Hindlimb muscle (tissue), 1 donor: Measurements from ENCODE around the gene DUOX1. TPM values are rescaled to one million over a fixed set of nuclear protein-coding genes. Genes with fewer than 3 reads are reported as not detected.
"Not testable (repeated sequence)": the region's sequence is repeated elsewhere in the genome, so short reads cannot be mapped to it uniquely, and the experiment has no call there.

Experiments used
- DNase-seq: peaks from one replicate; pipeline ENCODE4 v3.0.0-alpha.2; 2013
- polyA plus RNA-seq: library from polyadenylated mRNA; unstranded; fragments of 120-200 nt; gene quantifications from one replicate; pipeline ENCODE4 v1.2.1, GENCODE V29; 2013; ENCODE audit not compliant: insufficient read length

The DUOX1 gene
- polyA plus RNA-seq: 1.8 TPM

DNA sequence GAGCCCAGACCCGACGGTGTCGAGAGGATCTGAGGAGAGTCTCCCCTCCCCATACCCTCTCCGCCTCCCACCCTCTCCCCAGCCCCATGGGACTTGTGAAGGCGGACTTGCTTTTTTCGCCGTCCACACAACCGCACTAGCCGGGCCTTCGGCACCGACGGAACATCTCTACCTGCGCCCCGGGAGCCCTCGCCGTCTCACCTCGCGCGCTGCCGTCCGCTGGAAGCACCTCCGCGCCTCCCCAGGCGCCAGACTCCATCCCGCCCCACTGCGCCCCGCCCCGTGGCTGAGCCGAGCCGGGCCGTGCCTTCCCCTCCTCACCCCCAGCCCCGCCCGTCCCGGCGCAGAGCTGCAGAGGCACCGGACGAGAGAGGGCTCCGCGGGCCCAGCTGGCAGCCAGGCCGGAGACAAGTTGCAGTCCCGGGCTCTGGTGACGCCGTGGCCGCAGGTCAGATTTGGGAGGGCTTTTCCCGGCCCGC lies at the start of gene DUOX1, which contains the start of gene DUOXA1:
DUOX1 (plus strand) TSS at position 344 of the 479 bp plus-strand sequence. CDS start 1,973 bp downstream, outside the sequence.
DUOXA1 (minus strand) TSS at position 229 of the 479 bp plus-strand sequence. CDS start 6,865 bp downstream, outside the sequence.
- DNase-seq: no peak

DNA sequence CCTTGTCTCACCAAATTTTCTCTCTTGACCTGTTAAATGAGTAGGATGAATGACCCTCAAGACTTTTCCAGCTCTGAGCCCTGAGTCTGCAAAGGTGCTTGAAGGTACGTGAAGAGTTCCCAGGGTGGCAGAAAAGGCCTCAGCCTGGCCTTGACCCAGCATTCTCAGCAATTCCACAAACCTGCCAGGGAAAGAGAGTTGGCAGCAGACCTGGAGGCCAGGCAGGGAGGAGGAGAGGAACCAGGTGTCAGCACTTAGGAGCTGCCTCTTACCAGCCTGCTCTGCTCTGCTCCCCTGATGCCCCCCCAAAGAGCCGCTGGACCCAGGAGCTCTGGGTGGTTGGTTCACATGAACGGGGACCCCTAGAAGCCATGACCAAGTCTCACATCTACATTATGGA lies 49.2 kb upstream of the DUOX1 start:
- DNase-seq: not testable (repeated sequence)

DNA sequence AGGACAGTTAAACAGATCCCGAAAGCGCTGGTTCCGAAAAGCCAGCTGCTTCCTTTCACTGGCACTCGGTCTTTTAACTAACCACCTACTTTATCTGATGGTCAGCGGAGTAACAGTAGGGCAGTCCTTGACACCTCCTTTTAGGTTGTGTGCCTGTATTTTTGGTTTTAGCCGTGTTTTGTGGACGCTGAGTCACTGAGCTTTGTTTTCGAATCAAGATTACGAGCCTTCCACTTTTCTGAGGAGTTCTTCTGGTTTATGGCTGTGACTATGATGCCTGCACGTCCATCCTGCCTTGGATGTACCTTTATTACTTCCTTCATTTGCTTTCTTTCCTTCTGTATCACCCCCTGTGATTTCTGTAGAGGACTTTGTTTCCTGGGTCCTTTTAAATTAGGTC lies 47.4 kb upstream of the DUOX1 start:
- DNase-seq: not testable (repeated sequence)

DNA sequence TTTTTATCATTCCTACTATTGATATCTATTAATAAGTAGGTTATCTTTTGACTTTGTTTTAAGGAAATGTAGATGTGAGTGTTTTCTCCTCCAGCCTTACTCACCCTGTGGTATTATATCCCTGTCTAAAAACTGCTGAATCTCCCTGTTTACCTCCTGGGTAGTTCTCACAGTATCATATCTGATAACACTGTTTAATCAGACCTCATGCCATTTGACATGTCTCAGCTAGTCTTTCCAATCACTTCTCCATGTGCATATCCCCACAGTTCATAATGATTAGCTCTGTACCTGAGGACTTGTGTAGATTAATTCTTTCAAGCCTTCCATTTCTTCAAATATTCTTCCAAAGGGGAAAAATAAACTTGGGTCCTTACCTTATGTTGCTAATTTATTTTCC lies 46.6 kb upstream of the DUOX1 start:
- no peak for DNase-seq

DNA sequence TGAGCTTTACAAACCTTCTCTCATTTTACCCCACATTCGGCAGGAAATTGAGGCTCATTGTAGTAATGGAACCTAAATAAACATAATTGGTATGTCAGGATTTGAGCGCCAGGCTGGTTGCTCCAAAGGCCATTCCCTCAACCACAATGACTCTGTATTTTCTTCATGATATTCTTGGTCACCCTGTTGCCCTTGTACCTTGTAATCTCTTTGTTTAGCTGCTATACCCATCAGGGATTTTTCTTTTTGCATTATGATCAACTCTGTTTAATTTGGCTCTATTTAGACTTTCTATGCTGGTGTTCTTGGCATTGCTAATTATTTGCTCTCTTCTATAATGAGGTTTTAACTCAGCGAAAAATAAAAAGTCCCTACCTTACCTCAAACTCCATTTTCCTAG lies 45.6 kb upstream of the DUOX1 start:
- DNase-seq: no peak

DNA sequence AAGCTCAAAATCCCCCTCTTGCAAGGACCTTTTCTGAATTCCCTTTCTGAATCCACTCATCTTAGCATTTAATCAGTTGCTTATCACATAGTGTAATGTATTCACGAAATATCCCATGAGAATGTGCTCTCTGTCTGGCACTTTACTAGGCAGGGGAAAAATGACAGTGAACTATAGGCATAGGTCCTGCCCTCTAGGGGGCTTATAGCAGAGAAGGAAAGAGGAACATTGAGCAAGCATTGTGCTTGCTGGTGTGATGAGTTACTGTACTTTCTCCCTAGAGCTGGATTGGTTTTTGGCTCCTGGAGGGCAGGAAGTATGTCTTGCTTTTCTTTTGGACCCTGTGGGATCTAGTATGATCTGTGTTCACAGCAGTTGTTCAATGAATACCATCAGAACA lies 42.3 kb upstream of the DUOX1 start:
- DNase-seq: no peak

DNA sequence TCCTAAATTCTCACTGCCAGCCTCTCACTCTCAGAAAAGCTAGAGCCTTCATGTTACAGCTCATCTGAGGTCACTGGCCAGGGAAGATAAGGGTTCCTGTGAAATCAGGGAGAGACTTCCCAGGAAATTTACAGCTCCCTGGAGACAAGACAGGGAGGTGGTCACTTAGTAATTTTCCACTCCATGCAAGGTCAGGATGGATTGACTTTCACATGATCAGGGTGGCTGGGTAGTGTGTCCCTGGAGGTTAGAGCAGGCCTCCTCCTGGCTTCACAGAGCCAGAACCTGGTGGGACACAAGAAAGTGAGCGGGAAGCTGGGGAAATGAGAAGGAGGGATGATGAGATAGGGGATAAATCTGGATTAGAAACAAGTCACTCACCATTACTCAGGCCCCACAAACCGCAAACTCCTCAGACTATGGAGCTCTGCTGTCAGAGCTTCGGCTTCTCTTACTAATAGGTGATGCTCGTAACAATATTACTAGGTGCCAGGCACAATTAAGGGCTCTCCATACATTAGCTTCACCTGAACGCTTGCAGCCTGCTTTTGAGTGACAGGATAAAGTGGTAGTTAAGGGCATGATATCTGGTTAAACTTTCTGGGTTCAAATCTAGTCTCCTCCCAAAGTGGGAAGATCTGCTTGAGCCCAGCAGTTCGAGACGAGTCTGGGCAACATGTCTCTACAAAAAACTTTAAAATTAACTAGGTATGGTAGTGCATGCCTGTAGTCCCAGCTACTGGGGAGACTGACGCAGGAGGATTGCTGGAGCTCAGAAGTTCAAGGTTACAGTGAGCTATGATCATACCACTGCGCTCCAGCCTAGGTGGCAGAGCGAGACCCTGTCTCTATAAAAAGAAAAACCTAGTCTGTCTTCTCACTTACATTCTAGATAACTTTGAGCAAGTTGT lies 40.7 kb upstream of the DUOX1 start:
- DNase-seq: no peak

DNA sequence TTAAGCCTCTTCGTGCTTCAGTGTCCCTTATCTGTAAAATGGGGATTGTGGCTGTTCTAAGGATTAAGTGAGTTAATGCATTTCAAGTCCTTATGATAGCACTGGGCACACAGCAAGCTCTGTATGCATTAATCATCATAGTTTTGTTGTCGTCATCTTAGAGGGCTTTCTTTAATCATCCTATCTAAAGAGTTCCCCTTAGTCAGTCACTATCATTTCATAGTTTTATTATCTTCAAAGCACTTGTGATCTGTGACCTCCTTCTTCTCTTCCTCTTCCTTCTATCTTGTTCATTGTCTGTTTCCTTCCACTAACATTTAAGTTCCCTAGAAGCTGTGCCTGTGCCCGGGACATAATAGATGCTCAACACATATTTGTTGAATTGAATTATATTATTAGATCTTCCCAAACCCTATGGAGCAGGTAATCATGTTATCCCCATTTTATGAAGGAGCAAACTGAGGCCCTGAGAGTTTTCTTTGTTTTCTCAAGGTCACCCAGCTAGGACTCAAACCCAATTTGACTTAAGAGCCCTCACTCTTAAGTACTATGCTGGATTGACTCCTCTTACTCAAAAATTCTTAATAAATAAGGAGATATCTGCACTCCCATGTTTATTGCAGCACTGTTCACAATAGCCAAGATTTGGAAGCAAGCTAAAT lies 40.0 kb upstream of the DUOX1 start:
- no peak for DNase-seq

DNA sequence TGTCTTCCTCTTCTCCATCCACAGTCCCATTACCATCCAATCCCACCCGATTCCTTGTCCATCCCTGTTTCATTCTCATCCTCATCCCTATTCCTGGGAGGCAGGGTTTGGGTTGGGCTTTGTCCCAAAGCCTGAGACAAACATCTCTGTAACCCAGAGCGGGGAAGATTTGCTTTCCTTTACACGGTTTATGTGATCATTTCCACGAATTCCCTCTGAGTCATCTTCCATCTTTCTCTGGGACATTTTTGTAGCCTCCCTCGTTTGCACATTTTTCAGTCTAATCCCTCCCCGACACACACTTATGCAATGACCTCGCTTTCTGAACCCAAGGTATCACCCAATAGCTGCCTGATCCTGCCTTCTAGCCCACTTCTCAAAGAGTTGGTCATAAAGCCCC lies 38.6 kb upstream of the DUOX1 start:
- DNase-seq: no peak

DNA sequence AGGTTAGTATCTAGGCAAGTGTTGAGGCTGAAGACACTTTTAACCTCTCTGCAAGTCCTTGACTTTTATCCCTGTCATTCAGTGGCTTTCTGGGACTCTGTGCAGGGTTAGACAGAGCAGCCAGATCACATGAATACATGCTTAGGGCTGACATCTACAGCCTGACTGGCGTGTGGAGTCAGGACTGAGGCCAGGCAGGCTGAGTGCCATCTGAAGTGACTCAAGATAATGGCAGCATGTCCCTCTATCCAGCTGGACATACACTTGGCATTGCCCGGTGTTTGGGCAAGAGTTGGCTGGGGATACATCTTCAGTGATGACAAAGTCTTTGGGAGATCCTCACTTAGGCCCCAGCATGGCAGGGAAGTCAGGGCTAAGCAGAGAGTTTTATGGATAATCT lies 38.2 kb upstream of the DUOX1 start:
- no peak for DNase-seq

DNA sequence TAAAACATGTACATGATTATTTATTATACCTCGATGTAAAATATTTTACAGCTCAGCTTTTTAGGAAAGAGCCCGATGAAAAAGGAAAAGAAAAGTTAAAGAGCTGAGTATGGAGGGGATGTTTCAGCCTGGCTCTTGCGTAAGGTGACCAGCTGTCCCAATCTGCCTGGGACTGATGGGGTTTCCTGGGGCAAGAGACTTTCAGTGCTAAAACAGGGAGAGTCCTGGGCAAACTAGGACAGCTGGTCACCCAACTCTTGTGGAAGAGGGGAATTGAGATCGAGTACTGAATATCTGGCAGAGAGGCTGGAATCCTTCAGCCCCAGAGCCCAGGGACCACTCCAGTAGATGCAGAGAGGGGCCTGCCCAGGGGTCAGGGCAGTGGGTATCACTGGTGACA lies 36.8 kb upstream of the DUOX1 start:
- no peak for DNase-seq

DNA sequence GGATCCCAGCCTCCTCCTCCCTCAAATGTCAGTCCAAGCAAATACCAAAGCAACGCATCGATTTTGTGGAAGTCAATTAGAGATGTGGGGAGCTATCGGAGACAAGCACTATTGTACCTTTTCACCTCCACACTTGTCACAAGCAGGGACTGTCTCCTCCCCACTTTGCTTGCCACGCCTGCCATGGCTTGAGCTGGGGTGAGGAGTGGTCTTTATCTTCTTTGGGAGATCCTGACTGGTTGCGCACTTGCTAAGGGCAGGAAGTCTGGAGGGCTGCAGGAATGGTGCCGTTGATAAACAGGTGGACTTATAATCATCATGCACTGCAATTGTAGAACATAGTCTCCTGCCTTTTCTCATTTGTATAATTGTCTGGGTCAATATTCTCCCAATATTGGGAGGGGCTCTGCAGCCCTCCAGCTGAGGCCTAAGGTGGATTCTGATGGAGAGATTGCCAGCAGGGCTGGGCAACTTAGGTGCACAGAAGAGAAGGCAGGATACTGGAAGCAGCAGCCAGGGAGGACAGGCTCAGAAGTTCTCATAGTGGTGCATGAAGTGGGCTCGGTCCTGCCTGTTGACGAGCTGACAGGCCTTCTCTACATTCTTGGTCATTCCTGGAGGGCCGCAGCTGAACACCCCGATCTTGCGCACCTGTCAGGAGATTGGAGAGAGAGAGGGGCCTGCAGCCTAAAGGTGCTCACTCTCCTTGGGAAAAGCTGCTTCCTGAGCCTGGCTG lies 36.0 kb upstream of the DUOX1 start:
- DNase-seq: no peak

DNA sequence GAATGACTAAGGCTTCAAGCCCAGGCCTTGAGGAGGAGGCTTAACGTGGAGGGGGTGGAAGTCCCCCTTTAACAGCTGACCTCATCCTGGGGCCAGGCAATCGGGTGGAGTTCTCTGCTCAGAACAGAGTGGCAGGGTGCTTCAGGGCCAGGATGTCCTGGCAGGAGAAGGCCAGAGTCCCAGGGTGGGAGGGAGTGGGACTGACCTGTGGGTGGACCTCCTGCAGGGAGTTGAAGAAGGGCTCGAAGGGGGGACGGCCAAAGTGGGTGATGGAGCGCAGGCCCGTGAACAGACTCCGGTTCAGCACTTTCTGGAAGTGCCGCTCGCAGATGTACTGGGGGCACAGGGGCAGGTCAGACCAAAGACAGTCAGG lies 35.5 kb upstream of the DUOX1 start:
- no peak for DNase-seq

DNA sequence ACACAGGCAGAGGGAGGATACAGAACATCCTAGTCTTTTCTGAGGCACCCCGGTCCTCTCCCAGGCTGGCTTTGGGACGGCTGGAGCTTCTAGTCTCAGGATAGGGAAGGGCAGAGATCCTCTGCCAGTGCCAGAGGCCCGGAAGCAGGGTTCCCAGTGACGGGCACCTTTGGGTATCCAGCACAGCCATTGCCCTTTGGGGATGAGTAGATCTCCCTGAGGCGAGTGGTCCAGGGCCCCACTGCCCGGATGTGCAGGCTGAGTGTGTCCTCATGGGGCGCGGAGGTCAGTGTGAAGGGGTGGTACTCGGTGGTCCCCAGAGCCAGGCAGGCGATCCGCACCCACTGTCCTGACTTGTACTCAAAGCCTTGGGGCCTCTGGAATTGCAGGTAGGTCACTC lies 34.1 kb upstream of the DUOX1 start:
- no peak for DNase-seq

DNA sequence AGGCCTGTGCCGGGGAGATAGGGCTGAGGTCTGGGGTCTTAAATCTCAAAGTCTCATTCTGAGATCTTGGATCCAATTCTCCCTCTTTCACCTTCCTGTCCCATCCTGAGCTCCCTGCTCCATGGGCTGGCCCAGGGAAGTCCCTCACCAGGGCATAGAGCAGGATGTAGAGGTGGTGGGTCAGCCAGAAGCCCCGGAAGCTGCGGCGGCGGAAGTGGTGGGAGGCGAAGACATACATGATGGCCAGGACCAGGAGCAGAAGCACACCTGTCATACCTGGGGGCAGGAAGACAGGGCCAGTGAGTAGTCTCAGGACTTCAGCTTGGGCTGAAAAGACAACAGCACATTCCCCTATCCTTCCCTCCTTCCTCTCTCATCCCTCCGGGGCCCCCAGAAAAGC lies 32.3 kb upstream of the DUOX1 start:
- no peak for DNase-seq

DNA sequence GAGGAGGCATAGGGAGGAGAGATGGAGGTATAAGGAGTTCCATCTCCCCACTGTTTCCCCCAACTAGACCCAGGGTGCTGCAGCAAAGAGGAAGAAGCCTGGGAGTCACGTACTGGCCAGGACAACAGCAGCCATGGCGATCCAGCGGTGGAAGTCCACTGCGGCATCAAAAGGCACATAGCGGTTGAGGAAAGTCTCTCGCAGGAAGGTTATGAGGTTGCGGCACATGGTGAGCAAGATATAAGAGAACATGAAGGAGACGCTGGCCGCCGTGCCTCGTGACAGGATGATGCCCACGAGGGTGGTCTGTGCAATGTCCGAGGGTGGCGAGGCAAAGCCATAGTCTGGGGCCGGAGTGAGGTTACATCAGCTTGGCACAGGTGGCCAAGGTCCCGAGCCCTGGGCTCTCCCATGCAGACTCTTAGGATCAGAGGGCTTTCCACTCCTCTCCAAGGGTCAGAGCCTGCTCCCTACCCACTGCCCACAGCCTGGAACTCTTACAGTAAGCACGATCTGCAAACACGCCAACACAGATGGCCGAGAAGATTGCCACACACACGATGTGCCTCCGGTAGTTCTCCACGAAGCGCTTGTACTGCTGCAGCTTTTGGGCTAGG lies 30.1 kb upstream of the DUOX1 start:
- no peak for DNase-seq

DNA sequence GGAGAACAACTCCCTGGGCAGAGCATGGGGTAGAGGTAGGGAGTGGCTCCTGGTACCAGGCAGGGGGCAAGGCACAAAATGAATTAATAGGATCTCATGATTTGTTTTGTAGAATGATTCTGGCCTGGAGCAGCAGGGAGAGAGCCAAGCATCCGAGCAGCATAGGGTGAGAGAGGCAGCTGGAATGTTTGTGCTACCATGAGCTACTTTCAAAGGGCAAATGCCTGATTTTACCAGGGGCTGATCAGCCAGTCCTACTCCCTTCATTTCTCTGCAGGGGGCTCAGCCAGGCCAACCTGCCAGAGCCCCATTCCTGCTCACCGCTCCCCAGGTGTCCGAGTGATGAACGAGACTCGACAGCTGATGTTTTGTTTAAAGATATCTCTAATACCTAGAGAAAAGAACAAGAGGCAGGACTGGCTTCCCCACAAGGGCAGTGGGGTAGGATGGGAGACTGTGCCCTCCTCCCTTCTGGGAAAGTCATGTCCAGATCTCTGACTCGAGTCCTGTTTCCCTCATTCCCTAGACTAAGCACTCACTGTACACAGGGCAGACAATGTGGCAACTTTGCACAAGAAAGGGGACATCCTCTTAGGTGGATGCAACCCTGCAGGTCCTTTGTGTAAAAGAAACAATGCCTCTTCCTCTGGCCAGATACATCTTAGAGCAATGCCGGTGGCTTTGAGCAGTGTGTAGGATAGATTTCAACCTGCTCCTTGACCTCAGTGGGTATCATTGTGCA lies 28.7 kb upstream of the DUOX1 start:
- DNase-seq: no peak

DNA sequence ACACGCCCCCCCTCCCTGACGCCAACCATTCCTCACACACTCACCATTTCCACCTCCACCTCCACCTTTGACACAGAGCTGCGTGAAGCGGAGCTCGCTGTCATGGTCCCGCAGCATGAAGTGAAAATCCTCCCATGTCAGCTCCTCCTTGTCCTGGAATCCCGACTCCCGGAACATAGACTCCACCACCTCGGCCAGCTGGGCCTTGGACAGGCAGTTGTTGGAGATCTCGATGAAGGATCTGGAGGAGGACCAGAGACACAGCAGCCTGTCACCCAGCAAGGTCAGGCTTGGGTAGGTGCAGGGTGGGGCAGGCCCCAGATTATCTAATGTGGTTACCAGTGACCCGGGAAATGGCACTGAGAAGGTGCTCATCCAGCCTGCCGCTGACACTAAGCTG lies 28.0 kb upstream of the DUOX1 start:
- no peak for DNase-seq

DNA sequence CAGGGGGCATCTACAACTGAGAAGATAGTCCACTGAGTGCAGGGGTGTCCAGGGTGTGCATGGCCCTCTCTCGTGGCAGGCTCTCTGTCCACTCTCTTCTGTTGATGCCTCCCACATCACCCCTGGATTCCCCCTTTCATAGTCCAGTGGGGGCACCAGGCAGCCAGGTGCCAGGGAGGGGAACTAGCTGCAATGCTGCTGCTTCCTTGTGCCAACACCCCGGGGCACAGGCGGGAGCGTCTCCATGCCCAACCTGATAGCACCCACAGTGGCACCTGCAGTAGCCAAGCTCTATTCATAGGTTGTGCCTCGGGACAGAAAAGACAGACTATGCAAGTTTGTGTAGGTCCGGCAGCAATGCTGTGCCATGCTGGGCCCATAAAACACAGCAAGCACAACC lies 27.6 kb upstream of the DUOX1 start:
- no peak for DNase-seq

DNA sequence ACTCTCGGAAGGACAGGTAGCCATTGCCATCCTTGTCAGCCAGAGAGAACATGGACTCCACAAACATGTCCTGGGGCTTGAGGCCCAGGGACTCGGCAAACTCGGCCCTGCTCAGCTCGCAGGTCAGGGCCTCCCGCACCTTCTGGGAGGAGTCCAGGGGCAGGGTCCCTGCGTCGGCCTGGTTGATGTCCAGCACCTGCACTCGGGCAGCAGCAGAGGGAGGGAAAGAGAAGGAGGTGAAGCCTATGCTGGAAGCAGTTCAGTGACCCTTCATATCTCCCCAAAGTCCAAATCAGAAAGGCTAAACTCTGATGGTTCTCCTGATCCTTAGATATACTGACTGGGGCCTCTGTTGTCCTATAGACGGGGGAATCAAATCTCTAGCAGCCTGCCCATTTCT lies 25.6 kb upstream of the DUOX1 start:
- not testable (repeated sequence) for DNase-seq

DNA sequence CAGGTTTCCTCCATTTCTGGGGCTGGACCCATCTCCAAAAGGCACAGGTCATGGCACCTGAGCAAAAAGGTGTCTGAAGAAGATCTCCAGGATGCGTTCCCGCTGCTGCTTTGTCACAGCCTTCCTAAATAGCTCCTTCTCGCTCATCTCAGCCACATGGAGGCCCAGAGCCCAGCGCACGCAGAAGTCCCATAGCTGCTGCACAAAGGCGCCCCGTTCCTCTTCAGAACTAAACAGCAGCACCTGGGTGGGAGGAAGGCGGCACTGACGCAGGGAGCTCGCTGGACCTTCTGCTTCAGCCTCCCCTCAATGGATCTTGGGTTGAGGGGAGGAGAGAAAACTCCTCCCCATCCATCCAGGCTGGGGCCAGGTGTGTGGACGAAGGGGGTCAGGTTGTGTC lies 24.2 kb upstream of the DUOX1 start:
- DNase-seq: no peak
